Stimulated activated naive CD8-positive, alpha-beta T cell treated with anti-CD3 and anti-CD28 coated beads, Interleukin-15, amount 100 ng/mL, for 72 hours (primary cell): Measurements from ENCODE around the gene NSUN5.
"Not testable (repeated sequence)": the region's sequence is repeated elsewhere in the genome, so short reads cannot be mapped to it uniquely, and the experiment has no call there.

ENCODE experiments used
- ATAC-seq: fragments of 150-1000 bp; cut with Tn5 transposase; 2 replicates; pipeline ENCODE4 v1.10.0; 2021; ENCODE audit warnings: mild to moderate bottlenecking, moderate library complexity
- DNase-seq, 2 donors: peaks; one replicate each; pipeline ENCODE4 v3.0.0; 2021 to 2022
- H3K27ac Mint-ChIP-seq, 2 donors: one replicate each; pipeline ENCODE4 v1.8.0; 2022; ENCODE audit warnings: mild to moderate bottlenecking in 2 of 2, mixed read lengths in 2 of 2, moderate library complexity in 2 of 2
- H3K27me3 Mint-ChIP-seq: one replicate; pipeline ENCODE4 v1.8.0; 2022; ENCODE audit warnings: mixed read lengths
- H3K4me1 Mint-ChIP-seq: one replicate; pipeline ENCODE4 v1.8.0; 2022; ENCODE audit warnings: mild to moderate bottlenecking, mixed read lengths
- H3K4me3 Mint-ChIP-seq, 2 donors: one replicate each; pipeline ENCODE4 v1.8.0; 2022; ENCODE audit warnings: mild to moderate bottlenecking in 2 of 2, mixed read lengths in 2 of 2, moderate library complexity in 1 of 2
- H3K9me3 Mint-ChIP-seq, 2 donors: one replicate each; pipeline ENCODE4 v1.8.0; 2022; ENCODE audit warnings: mixed read lengths in 2 of 2

NSUN5 gene

DNA sequence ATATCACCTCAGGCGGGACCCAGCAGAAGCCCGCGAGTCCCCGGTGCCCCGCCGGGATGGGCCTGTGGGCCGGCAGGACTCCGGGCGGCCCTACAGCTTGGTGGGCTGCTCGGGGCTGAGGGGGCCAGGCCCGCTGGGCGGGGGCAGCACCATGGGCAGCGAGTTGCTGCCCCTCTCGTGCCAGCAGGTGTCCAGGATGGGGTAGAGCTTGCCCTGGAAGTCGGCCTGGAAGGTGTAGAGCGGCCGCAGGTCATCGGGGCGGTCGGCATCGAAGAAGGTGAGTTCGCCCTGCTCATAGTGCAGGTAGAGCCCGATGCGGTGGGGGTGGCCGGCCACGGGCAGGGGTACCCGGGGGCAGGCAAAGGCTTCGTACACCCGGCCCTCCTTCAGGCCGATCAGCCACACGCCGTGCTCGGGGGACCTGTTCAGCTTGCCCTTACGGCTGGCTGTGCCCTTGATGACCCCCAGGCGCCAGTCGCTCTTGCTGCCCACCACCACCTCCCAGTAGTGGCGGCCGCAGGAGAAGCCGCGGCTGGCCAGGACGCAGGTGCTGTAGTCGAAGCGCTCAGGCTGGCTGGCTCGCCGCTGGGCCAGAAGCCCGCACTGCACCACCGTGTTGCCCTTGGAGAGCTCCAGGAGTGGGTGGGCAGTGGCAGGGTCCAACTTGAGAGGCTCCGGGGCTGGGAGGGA, 4.3 kb upstream of the NSUN5 start:
- peaks cover 21% of the 10 kb centered on the region for H3K4me1 Mint-ChIP-seq
- H3K9me3 Mint-ChIP-seq = no peaks in the 10 kb centered on the region
- no peak overlapping the region for H3K27ac Mint-ChIP-seq
- H3K4me3 Mint-ChIP-seq = no peak overlapping the region
- no peak for DNase-seq
- ATAC-seq = no peak
- H3K27me3 Mint-ChIP-seq = no peaks in the 10 kb centered on the region

DNA sequence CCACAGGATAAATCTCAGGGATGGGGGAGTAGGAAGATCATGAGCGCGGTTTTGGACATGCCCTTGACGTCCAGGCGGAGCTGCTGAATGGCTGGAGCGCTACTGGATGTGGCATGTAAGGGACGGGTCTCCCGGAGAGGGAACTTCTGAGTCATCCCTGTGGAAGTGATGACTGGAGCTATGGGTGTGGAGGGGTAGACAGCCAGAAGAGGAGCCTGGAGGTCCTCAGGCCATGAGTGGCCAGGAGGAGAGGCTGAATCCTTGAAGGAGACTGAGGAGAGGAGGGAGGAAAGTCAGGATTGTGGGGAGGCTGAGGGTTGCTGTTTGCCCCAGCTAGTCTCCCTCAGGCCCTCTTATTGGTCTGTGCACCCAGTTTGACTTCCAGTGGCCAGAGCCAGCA, 2.8 kb upstream of the NSUN5 start:
- not testable (repeated sequence) for H3K4me3 Mint-ChIP-seq, DNase-seq, H3K9me3 Mint-ChIP-seq, ATAC-seq, H3K27me3 Mint-ChIP-seq, H3K27ac Mint-ChIP-seq
- peaks cover 37% of the 10 kb centered on the region for H3K4me1 Mint-ChIP-seq

DNA sequence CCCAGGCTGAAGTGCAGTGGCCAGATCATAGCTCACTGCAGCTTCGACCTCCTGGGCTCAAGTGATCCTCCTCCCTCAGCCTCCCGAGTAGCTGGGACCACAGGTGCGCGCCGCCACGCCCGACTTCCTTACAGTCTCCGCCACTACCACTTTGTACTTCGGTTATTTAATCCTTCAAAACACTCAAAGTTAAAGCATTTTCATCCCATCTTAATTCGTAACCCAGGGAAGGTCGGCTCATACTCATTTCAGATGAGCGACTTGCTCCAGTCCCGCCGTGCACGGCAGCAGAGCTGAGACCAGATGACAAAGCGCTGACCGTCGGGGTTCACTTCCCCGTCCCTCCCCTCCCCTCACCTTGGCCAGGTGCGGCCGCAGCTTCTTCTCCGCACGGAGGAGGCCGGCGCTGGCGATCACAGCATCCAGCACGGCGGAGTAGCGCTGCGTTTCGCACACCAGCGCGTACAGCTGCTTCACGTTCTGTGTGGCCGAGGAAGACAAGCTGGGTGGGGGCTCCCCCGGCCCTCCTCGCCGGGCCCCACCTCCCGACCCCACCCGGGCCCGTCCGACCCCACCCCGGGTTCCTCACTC, 457 bp downstream of the NSUN5 start:
- no peak for DNase-seq
- Mint-ChIP-seq H3K27ac (peak overlapping the region; percentile 96 to 97), H3K4me1 (peaks cover 44% of the 10 kb centered on the region), H3K4me3 (peak overlapping the region; percentile 99), H3K27me3 (no peaks in the 10 kb centered on the region), H3K9me3 (no peaks in the 10 kb centered on the region)
- ATAC-seq = peak; percentile 58

DNA sequence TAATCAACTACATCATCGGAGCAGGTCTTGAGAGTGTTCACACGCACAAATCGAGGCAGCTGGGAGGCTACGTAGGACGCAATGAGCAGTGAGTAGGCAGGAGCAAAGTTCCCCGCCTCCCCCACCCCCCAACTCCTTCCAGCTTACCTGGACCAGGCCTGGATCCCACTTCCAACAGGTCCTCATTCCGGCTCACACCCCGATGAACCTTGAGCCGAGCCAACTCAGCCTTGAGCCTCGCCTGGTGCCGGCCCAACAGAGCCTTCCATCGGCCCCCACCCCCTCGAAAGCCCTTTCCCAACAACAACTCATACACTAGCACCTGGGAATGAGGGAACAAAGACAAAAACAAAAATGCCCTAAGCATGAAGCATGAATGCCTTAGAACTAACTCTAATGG, 1.2 kb downstream of the NSUN5 start:
- ATAC-seq = no peak
- Mint-ChIP-seq H3K27me3 (no peaks in the 10 kb centered on the region), H3K9me3 (no peaks in the 10 kb centered on the region), H3K27ac (peak overlapping the region in 1 of 2 donors; percentile 87), H3K4me1 (peaks cover 44% of the 10 kb centered on the region), H3K4me3 (peak overlapping the region; percentile 99)
- no peak for DNase-seq

DNA sequence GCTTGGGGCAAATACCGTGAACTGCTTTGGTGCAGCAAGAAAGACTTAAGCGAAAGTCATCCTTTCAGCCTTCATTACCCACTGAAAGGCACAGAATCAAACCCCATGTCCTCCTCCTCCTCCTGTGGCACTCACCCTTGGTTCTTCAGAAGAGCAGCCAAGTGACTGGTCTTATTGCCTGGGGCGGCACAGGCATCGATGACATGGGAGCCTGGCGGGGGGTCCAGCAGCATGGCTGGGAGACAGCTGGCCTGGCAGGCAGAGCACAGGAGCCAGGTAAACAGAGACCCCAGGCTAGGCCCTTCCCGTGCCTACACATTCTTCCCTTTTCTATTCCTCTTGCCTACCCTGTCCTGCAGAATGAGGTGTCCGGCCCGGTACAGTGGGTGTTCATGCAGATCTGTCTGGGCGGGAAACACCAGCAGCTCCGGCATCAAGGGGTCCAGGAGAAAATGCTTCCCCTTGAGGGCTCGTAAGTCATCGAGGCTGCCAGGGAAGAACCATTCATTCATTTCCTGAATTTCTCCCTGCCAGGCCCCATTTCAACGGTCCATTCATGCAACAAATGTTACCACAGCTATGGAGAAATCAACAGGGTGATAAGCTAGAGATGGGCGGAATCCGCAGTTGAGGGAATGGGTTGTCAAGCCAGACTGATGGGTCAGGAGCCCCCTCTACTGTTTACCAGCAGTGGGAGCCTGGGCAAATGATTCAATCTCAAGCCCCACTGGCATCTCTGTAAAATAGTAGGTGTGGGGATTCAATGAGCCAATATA, 3.8 kb downstream of the NSUN5 start:
- H3K9me3 Mint-ChIP-seq, H3K4me3 Mint-ChIP-seq, H3K27ac Mint-ChIP-seq, H3K27me3 Mint-ChIP-seq, ATAC-seq, DNase-seq: not testable (repeated sequence)
- H3K4me1 Mint-ChIP-seq = peaks cover 39% of the 10 kb centered on the region

DNA sequence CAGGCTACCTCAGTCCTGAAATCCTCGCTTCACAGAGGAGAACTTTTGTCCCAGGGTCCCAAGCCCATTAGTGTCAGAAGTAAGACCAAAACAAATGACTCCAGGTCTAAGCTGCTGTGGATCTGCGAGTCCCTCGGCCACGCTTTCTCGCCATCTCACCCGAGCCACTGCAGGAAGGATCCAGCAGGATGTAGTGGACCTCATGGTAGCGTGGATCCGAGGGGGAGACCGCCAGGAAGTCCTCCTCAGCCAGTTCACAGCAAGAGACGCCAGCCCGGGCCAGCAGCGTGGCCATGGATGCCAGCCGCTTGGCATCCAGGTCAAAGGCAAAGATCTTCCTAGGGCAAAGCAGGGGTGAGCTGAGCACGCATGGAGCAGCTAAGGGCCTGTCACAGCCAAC, 4.6 kb downstream of the NSUN5 start:
- Mint-ChIP-seq H3K4me3 (no peak overlapping the region), H3K27ac (no peak overlapping the region), H3K9me3 (no peaks in the 10 kb centered on the region), H3K4me1 (peaks cover 34% of the 10 kb centered on the region), H3K27me3 (no peaks in the 10 kb centered on the region)
- ATAC-seq (no peak), DNase-seq (no peak)

DNA sequence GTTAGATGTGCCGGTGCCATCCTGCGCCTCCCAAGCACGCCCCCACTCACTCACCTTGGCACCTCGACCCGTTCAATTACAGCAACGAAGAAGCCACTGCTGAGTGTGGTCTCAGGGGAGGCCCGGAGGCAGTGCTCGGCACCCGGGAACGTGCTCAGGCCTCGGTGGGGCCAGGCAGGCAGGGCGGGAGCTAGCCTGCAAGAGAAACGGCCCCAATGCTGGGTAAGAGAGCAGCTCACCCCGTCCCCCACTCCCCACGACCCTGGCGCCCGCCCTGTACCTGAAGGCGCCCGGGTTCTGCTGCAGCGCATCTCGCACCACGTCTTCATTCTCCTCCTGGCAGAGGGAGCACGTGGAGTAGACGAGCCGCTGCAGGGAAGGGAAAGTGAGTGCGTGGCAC, 5.1 kb downstream of the NSUN5 start:
- ATAC-seq (no peak), DNase-seq (no peak)
- no peaks in the 10 kb centered on the region for H3K9me3 Mint-ChIP-seq
- H3K27me3 Mint-ChIP-seq = no peaks in the 10 kb centered on the region
- H3K4me3 Mint-ChIP-seq = no peak overlapping the region
- H3K4me1 Mint-ChIP-seq = peaks cover 28% of the 10 kb centered on the region
- H3K27ac Mint-ChIP-seq = no peak overlapping the region

DNA sequence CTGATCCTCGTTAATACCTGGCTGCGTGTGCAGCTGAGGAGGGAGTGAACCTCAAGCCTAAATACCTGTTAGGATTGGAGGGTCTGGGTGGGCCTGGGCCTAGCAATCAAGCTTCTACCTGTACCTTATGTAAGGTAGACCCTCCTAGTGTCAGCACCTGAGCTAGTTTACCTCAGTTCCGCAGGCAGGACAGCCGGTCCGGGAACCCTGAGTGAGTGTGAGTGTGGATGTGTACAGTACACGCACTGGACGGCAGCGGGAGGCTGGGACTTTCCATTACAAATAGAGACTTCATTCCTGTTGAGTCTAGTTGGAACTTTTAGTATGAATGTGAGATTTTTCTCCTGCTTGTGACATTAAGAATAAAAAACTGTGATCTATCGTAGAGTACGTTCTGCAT, 5.8 kb downstream of the NSUN5 start:
- DNase-seq, H3K4me3 Mint-ChIP-seq, H3K9me3 Mint-ChIP-seq, ATAC-seq, H3K27ac Mint-ChIP-seq, H3K27me3 Mint-ChIP-seq: not testable (repeated sequence)
- peaks cover 22% of the 10 kb centered on the region for H3K4me1 Mint-ChIP-seq

DNA sequence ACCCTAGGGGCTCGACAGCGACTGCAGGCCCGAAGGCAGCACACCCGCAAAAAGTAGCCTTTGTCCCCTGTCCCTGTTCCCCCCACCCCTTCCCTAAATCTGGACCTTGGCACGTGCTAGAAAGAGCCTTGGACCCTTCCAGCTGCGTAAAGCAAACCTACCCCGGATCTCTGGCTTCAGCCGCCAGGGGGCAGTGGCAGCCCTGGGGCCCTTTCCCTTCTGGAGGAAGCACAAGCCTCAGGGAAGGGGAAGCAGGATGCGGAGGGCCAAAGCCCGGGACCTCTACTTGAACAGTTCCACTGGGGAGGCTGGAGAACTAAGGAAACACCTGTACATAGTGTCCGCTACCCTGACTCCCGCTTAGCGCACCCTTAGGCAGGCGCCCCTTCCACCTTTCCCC, 7.5 kb downstream of the NSUN5 start:
- H3K4me3 Mint-ChIP-seq, ATAC-seq, DNase-seq: not testable (repeated sequence)

DNA sequence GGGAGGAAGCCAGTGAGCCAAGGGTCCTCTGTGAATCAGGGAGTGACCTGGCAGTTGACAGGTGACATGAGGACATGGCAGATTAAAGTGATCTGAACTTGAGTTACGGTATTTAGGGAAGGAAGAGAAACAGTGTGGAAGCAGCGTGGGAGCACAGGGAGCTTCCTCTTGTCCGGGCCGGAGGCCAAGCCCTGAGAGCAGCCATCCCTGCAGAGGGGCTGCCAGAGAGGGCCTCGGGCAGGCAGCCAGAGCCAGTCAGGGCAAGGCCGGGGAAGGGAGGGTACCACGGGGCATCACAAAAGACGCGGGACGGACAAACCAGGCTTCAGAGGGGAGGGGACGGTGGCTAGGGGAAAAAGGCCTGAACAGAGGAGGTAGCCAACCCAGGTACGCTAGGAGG, 8.8 kb downstream of the NSUN5 start:
- not testable (repeated sequence) for H3K4me3 Mint-ChIP-seq, H3K27me3 Mint-ChIP-seq, DNase-seq, H3K4me1 Mint-ChIP-seq, H3K27ac Mint-ChIP-seq, H3K9me3 Mint-ChIP-seq
- peak; percentile 10 for ATAC-seq

More for the DNA sequence above, 7.5 kb downstream of the NSUN5 start:
- peaks cover 11% of the 10 kb centered on the region for H3K4me1 Mint-ChIP-seq
- H3K9me3 Mint-ChIP-seq, H3K27ac Mint-ChIP-seq, H3K27me3 Mint-ChIP-seq: not testable (repeated sequence)

DNA sequence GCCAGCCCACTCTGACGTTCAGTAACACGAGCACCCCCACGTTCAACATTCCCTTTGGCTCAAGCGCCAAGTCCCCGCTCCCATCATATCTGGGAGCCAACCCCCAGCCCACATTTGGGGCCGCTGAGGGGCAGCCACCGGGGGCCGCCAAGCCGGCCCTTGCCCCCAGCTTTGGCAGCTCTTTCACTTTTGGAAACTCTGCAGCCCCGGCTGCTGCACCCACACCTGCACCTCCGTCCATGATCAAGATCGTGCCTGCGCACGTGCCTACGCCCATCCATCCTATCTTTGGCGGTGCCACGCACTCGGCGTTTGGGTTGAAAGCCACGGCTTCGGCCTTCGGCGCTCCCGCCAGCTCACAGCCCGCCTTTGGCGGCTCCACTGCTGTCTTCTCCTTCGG, 10.9 kb downstream of the NSUN5 start:
- not testable (repeated sequence) for H3K4me1 Mint-ChIP-seq, H3K27me3 Mint-ChIP-seq, ATAC-seq, DNase-seq, H3K9me3 Mint-ChIP-seq, H3K4me3 Mint-ChIP-seq
- H3K27ac Mint-ChIP-seq = peak overlapping the region in 1 of 2 donors; percentile 59

DNA sequence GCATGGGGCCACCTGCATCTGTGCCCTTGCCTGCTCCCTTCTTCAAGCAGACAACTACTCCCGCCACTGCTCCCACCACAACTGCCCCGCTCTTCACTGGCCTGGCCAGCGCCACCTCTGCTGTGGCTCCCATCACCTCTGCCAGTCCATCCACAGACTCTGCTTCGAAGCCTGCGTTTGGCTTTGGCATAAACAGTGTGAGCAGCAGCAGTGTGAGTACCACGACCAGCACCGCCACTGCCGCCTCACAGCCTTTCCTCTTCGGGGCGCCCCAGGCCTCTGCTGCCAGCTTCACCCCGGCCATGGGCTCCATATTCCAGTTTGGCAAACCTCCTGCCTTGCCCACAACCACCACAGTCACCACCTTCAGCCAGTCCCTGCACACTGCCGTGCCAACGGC, 11.4 kb downstream of the NSUN5 start:
- not testable (repeated sequence) for H3K4me3 Mint-ChIP-seq, DNase-seq, H3K9me3 Mint-ChIP-seq, H3K4me1 Mint-ChIP-seq, H3K27me3 Mint-ChIP-seq, H3K27ac Mint-ChIP-seq, ATAC-seq

DNA sequence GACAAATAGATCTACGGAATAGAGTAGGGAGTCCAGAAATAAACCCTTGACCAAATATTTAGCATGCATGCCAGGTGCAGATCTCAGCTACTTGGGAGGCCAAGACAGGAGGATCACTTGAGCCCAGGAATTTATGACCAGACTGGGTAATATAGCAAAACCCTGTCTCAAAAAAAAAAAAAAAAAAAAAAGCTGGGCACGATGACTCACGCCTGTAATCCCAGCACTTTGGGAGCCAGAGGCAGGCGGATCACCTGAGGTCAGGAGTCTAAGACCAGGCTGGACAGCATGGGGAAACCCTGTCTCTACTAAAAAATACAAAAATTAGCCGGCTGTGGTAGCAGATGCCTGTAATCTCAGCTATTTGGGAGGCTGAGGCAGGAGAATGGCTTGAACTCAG, 31.4 kb downstream of the NSUN5 start:
- not testable (repeated sequence) for H3K27me3 Mint-ChIP-seq, H3K4me1 Mint-ChIP-seq, H3K27ac Mint-ChIP-seq, H3K9me3 Mint-ChIP-seq, H3K4me3 Mint-ChIP-seq, DNase-seq, ATAC-seq

DNA sequence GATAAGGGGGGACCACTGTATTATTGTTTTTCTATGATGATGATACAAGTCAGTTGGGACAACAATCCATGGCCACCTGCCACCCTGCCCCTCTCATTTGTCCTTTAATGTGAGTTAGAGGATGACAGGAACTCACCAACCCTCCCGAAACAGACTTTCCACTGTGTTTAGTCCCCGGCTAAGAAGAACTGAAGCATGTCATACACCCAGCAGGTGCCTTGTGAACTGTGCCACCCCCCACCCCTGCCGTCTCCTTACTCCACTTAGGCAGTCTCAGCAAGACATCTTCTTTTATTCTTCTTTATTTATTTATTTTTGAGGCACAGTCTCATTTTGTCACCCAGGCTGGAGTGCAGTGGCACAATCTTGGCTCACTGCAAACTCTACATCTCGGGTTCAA, 40.8 kb downstream of the NSUN5 start:
- not testable (repeated sequence) for H3K9me3 Mint-ChIP-seq, H3K4me3 Mint-ChIP-seq, DNase-seq, H3K4me1 Mint-ChIP-seq, ATAC-seq, H3K27me3 Mint-ChIP-seq, H3K27ac Mint-ChIP-seq

DNA sequence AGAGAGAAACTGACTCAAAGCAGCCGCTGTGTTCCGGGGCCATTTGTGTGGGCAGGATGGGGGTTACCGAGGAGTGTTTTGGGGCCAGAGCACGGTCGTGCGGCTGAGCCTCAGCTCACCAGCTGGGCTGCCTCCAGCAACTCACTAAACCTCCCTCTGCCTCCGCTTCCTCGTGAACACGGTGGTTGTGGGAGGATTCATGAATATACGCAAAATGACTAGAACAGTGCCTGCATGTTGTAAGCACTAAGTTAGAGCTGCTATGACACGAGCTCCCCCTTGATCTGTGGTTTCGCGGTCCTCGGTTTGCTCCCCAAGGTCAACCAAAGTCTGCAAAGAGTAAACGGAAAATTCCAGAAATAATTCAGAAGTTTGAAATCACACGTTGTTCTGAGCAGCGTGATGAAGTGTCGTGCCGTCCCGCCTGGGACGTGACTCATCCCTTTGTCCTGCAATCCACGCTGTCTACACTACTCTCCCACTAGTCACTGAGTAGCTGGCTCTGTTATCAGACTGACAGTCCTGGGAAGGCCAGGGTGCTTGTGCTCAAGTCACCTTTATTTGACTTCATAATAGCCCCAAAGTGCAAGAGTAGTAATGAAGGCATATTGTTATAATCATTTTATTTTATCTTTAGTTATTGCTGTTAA, 41.8 kb downstream of the NSUN5 start:
- H3K4me3 Mint-ChIP-seq, H3K27me3 Mint-ChIP-seq, DNase-seq, H3K9me3 Mint-ChIP-seq, H3K27ac Mint-ChIP-seq, H3K4me1 Mint-ChIP-seq: not testable (repeated sequence)
- ATAC-seq = peak; percentile 43

DNA sequence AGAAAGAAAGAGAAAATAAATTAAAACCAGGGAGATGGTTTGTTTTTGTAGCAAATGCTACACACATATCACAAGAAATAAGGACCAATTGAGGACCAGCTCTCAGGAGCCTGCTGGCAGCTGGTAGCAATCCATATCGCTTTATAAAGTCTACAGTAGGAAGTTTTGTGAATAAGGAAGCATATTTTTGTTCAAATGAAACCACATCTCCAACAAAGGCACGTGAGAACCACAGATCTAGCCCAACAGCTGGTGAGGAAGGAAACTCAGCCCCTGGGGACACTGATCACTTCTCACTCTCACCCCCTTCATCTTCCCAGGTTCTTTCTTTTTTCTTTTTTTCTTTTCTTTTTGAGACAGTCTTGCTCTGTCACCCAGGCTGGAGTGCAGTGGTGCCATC, 46.2 kb downstream of the NSUN5 start:
- H3K4me1 Mint-ChIP-seq, ATAC-seq, H3K27me3 Mint-ChIP-seq, H3K4me3 Mint-ChIP-seq, H3K9me3 Mint-ChIP-seq, DNase-seq, H3K27ac Mint-ChIP-seq: not testable (repeated sequence)
